Neural cell (in vitro differentiated cells): ENCODE results near the gene PLD1. TPM values are rescaled to one million over a fixed set of nuclear protein-coding genes. Genes with fewer than 3 reads are reported as not detected.

ENCODE experiments used
- H2AFZ ChIP-seq: fragments of 200-600, 300-800 bp; sonication (generic), shearing (Covaris generic); 2 replicates; pipeline ENCODE4 v1.6.0; 2014; ENCODE audit warnings: low read depth, mild to moderate bottlenecking, antibody characterized with exemption, low read length, moderate library complexity
- H3F3A ChIP-seq: fragments of 200-600 bp; shearing (Covaris generic); 2 replicates; pipeline ENCODE4 v1.6.1; 2016; ENCODE audit warnings: mild to moderate bottlenecking, moderate library complexity, mixed read lengths, antibody characterized with exemption, low read length; ENCODE audit not compliant: insufficient read depth, poor library complexity, severe bottlenecking
- H3K27ac ChIP-seq: fragments of 200-600, 300-800 bp; sonication (generic), shearing (Covaris generic); 2 replicates; pipeline ENCODE4 v1.5.1; 2014; ENCODE audit warnings: mild to moderate bottlenecking, low read length, moderate library complexity
- H3K27me3 ChIP-seq: fragments of 300-800, 200-600 bp; sonication (generic), shearing (Covaris generic); 2 replicates; pipeline ENCODE4 v1.6.0; 2014; ENCODE audit warnings: mild to moderate bottlenecking, low read depth, low read length, moderate library complexity; ENCODE audit not compliant: insufficient read depth
- H3K36me3 ChIP-seq: fragments of 300-800, 200-600 bp; sonication (generic), shearing (Covaris generic); 2 replicates; pipeline ENCODE4 v1.5.1; 2014; ENCODE audit warnings: mild to moderate bottlenecking, antibody characterized with exemption, low read length, moderate library complexity; ENCODE audit not compliant: insufficient read depth
- H3K4me2 ChIP-seq: fragments of 300-800, 200-600 bp; sonication (generic), shearing (Covaris generic); 2 replicates; pipeline ENCODE4 v1.6.0; 2014; ENCODE audit warnings: mild to moderate bottlenecking, low read length
- H3K4me3 ChIP-seq: fragments of 300-800, 200-600 bp; sonication (generic), shearing (Covaris generic); 2 replicates; pipeline ENCODE4 v1.5.1; 2014; ENCODE audit warnings: mild to moderate bottlenecking, low read length, moderate library complexity
- H3K79me2 ChIP-seq: fragments of 200-600 bp; shearing (Covaris generic); replicated peaks from 2 replicates; pipeline ENCODE4 v1.6.0; 2014; ENCODE audit warnings: mild to moderate bottlenecking, low read length, moderate library complexity; ENCODE audit not compliant: insufficient read depth
- H3K9ac ChIP-seq: fragments of 300-800, 200-600 bp; sonication (generic), shearing (Covaris generic); 2 replicates; pipeline ENCODE4 v1.6.1; 2016; ENCODE audit warnings: mild to moderate bottlenecking, low read length, mixed read lengths
- H3K9me2 ChIP-seq: fragments of 200-600 bp; shearing (Covaris generic); 2 replicates; pipeline ENCODE4 v1.6.1; 2016; ENCODE audit warnings: mild to moderate bottlenecking, low read length, mixed read lengths; ENCODE audit not compliant: insufficient read depth
- H3K9me3 ChIP-seq: fragments of 200-600, 300-800 bp; sonication (generic), shearing (Covaris generic); 2 replicates; pipeline ENCODE4 v1.6.1; 2016; ENCODE audit warnings: mild to moderate bottlenecking, mixed run types, low read length, moderate library complexity, mixed read lengths
- H4K20me1 ChIP-seq: fragments of 200-600 bp; shearing (Covaris generic); 2 replicates; pipeline ENCODE4 v1.6.1; 2016; ENCODE audit warnings: mild to moderate bottlenecking, mixed run types; ENCODE audit not compliant: insufficient read depth
- CTCF ChIP-seq: fragments of 450-650 bp; IDR thresholded peaks from 2 replicates; pipeline ENCODE4 v1.5.1; 2014; ENCODE audit warnings: antibody characterized with exemption, mild to moderate bottlenecking, moderate library complexity; ENCODE audit not compliant: poor library complexity, severe bottlenecking
- EP300 ChIP-seq: fragments of 450-650 bp; conservative IDR thresholded peaks from 2 replicates; pipeline ENCODE4 v1.6.1; 2014; ENCODE audit warnings: antibody characterized with exemption, mild to moderate bottlenecking, moderate library complexity; ENCODE audit not compliant: poor library complexity, severe bottlenecking
- EZH2 ChIP-seq: fragments of 200-600, 300-800 bp; shearing (Covaris generic), sonication (generic); IDR thresholded peaks from 2 replicates; pipeline ENCODE4 v1.6.1; 2014; ENCODE audit warnings: antibody characterized with exemption, low read length, borderline replicate concordance, mild to moderate bottlenecking; ENCODE audit not compliant: insufficient read depth, poor library complexity, severe bottlenecking
- MXI1 ChIP-seq: fragments of 450-650 bp; conservative IDR thresholded peaks from 2 replicates; pipeline ENCODE4 v1.6.1; 2014; ENCODE audit warnings: antibody characterized with exemption, mild to moderate bottlenecking; ENCODE audit not compliant: poor library complexity, severe bottlenecking
- POLR2AphosphoS5 ChIP-seq: IDR thresholded peaks from 2 replicates; pipeline ENCODE4 v1.6.1; 2012
- RAD21 ChIP-seq: fragments of 450-650 bp; conservative IDR thresholded peaks from 2 replicates; pipeline ENCODE4 v1.6.1; 2014; ENCODE audit warnings: antibody characterized with exemption, mild to moderate bottlenecking, moderate library complexity
- REST ChIP-seq: IDR thresholded peaks from 2 replicates; pipeline ENCODE4 v1.6.1; 2012; ENCODE audit warnings: borderline replicate concordance
- SMC3 ChIP-seq: fragments of 450-650 bp; conservative IDR thresholded peaks from 2 replicates; pipeline ENCODE4 v1.6.1; 2014; ENCODE audit warnings: antibody characterized with exemption, mild to moderate bottlenecking, moderate library complexity; ENCODE audit not compliant: poor library complexity
- TAF1 ChIP-seq: IDR thresholded peaks from 2 replicates; pipeline ENCODE4 v1.6.1; 2012; ENCODE audit warnings: low read depth
- polyA plus RNA-seq: library from polyadenylated mRNA; depleted of rRNA; stranded (reverse); fragments of >200 nt; gene quantifications from 2 replicates; pipeline ENCODE4 v1.2.3, GENCODE V29; 2014

The PLD1 gene
- polyA plus RNA-seq, 1 donor from 2014 or later: 0.06 TPM

- Histone ChIP-seq H3K9me3 (no peaks in the 10 kb centered on the region), H3K27me3 (no peaks in the 10 kb centered on the region), H3K9me2 (no peaks in the 10 kb centered on the region), H2AFZ (no peak overlapping the region), H3K4me3 (no peak overlapping the region), H3K4me2 (no peak overlapping the region), H3F3A (no peaks in the 10 kb centered on the region), H3K79me2 (no peaks in the 10 kb centered on the region), H4K20me1 (no peaks in the 10 kb centered on the region), H3K27ac (no peak overlapping the region), H3K36me3 (no peaks in the 10 kb centered on the region), H3K9ac (no peak overlapping the region)
- no peak for TF ChIP-seq SMC3
- TF ChIP-seq RAD21: no peak
- TF ChIP-seq EZH2: no peak
- TF ChIP-seq TAF1: no peak
- no peak for TF ChIP-seq MXI1
- no peak for TF ChIP-seq POLR2AphosphoS5
- TF ChIP-seq EP300: no peak
- TF ChIP-seq CTCF: no peak
- TF ChIP-seq REST: no peak
These were observed 137.7 kb downstream of the PLD1 start for GRCh38 chr3:171672538-171672937.

- Histone ChIP-seq H4K20me1 (no peaks in the 10 kb centered on the region), H3K27me3 (no peaks in the 10 kb centered on the region), H3K79me2 (no peaks in the 10 kb centered on the region), H3K4me3 (no peak overlapping the region), H3K36me3 (no peaks in the 10 kb centered on the region), H3K27ac (no peak overlapping the region), H3F3A (no peaks in the 10 kb centered on the region), H3K9ac (no peak overlapping the region), H3K9me2 (no peaks in the 10 kb centered on the region), H2AFZ (no peak overlapping the region), H3K9me3 (no peaks in the 10 kb centered on the region), H3K4me2 (no peak overlapping the region)
- TF ChIP-seq POLR2AphosphoS5: no peak
- TF ChIP-seq EZH2: no peak
- TF ChIP-seq MXI1: no peak
- TF ChIP-seq EP300: no peak
- no peak for TF ChIP-seq RAD21
- no peak for TF ChIP-seq SMC3
- no peak for TF ChIP-seq CTCF
These were observed 138.2 kb downstream of the PLD1 start for GRCh38 chr3:171672124-171672523.
